Natural killer cell treated with Interleukin-12 subunit alpha and Interleukin-12 subunit beta and Interleukin-15 and Interleukin-18, amount 100 ng/mL, for 72 hours (primary cell): Measurements from ENCODE around the gene TSPAN9. TPM values are rescaled to one million over a fixed set of nuclear protein-coding genes. Genes with fewer than 3 reads are reported as not detected.

ENCODE experiments used
- ATAC-seq, 2 donors: fragments of 150-1000 bp; cut with Tn5 transposase in 1 of 2; sonication (Bioruptor Pico), chemical (Tn5 transposase) in 1 of 2; 2 replicates each; pipeline ENCODE4 v1.10.0; 2021
- DNase-seq: peaks from one replicate; pipeline ENCODE4 v3.0.0; 2022; ENCODE audit warnings: low spot score
- H3K27ac Mint-ChIP-seq, 2 donors: 1 replicate in 1 of 2; 2 replicates in 1 of 2; pipeline ENCODE4 v1.8.0; 2022; ENCODE audit warnings: mixed read lengths in 2 of 2, mild to moderate bottlenecking in 1 of 2, moderate library complexity in 1 of 2
- H3K27me3 Mint-ChIP-seq, 2 donors: 1 replicate in 1 of 2; 2 replicates in 1 of 2; pipeline ENCODE4 v1.8.0; 2022; ENCODE audit warnings: mixed read lengths in 2 of 2
- H3K36me3 Mint-ChIP-seq: one replicate; pipeline ENCODE4 v1.8.0; 2022; ENCODE audit warnings: mixed read lengths
- H3K4me1 Mint-ChIP-seq, 2 donors: 1 replicate in 1 of 2; 2 replicates in 1 of 2; pipeline ENCODE4 v1.8.0; 2022; ENCODE audit warnings: low read depth in 2 of 2, mixed read lengths in 2 of 2, mild to moderate bottlenecking in 1 of 2
- H3K4me3 Mint-ChIP-seq: one replicate; pipeline ENCODE4 v1.8.0; 2022; ENCODE audit warnings: mixed read lengths
- H3K9me3 Mint-ChIP-seq: 2 replicates; pipeline ENCODE4 v1.8.0; 2022; ENCODE audit warnings: mixed read lengths
- total RNA-seq, 2 donors: library from RNA; stranded (reverse); gene quantifications; one replicate each; pipeline ENCODE4 v1.2.3, GENCODE V29; 2022

Gene TSPAN9
- total RNA-seq, 2 donors from 2014 or later, result 0.10 TPM; not detected in 1

GRCh38 chr12:3090240-3091037 lies 13.3 kb downstream of the TSPAN9 start:
- Mint-ChIP-seq H3K9me3 (no peaks in the 10 kb centered on the region), H3K27me3 (no peaks in the 10 kb centered on the region), H3K4me1 (no peaks in the 10 kb centered on the region), H3K36me3 (no peaks in the 10 kb centered on the region), H3K4me3 (no peak overlapping the region), H3K27ac (no peak overlapping the region)
- DNase-seq (no peak), ATAC-seq (no peak)

GRCh38 chr12:3091038-3091319 lies 13.8 kb downstream of the TSPAN9 start:
- Mint-ChIP-seq H3K36me3 (no peaks in the 10 kb centered on the region), H3K27ac (no peak overlapping the region), H3K4me1 (no peaks in the 10 kb centered on the region), H3K27me3 (no peaks in the 10 kb centered on the region), H3K4me3 (no peak overlapping the region), H3K9me3 (no peaks in the 10 kb centered on the region)
- DNase-seq, result no peak
- no peak for ATAC-seq

GRCh38 chr12:3091382-3092241 lies 14.4 kb downstream of the TSPAN9 start:
- no peak overlapping the region for H3K27ac Mint-ChIP-seq
- no peaks in the 10 kb centered on the region for H3K4me1 Mint-ChIP-seq
- H3K4me3 Mint-ChIP-seq, result no peak overlapping the region
- no peaks in the 10 kb centered on the region for H3K27me3 Mint-ChIP-seq
- no peaks in the 10 kb centered on the region for H3K36me3 Mint-ChIP-seq
- ATAC-seq (no peak), DNase-seq (no peak)
- H3K9me3 Mint-ChIP-seq, result no peaks in the 10 kb centered on the region

- Mint-ChIP-seq H3K4me1 (peaks cover 0 to 2% of the 10 kb centered on the region in 2 donors), H3K4me3 (no peak overlapping the region), H3K27me3 (no peaks in the 10 kb centered on the region), H3K9me3 (no peaks in the 10 kb centered on the region), H3K36me3 (no peaks in the 10 kb centered on the region), H3K27ac (no peak overlapping the region)
- no peak for DNase-seq
- peak; percentile 13 to 17 for ATAC-seq
Observed at GRCh38 chr12:3092764-3093163, 15.6 kb downstream of the TSPAN9 start.

- DNase-seq, result no peak
- ATAC-seq, result peak in 1 of 2 donors; percentile 48
- peaks cover 0 to 4% of the 10 kb centered on the region in 2 donors for H3K4me1 Mint-ChIP-seq
- peaks cover 7 to 27% of the 10 kb centered on the region in 2 donors for H3K27me3 Mint-ChIP-seq
- peaks cover 13% of the 10 kb centered on the region for H3K36me3 Mint-ChIP-seq
- peaks cover 5% of the 10 kb centered on the region for H3K9me3 Mint-ChIP-seq
- no peak overlapping the region for H3K27ac Mint-ChIP-seq
- no peak overlapping the region for H3K4me3 Mint-ChIP-seq
Observed at GRCh38 chr12:3097186-3097804, 20.1 kb downstream of the TSPAN9 start.

- no peak overlapping the region for H3K27ac Mint-ChIP-seq
- ATAC-seq, result peak in 1 of 2 donors; percentile 44
Observed at GRCh38 chr12:3097836-3098235, 20.7 kb downstream of the TSPAN9 start.

GRCh38 chr12:3098436-3098835 lies 21.3 kb downstream of the TSPAN9 start:
- Mint-ChIP-seq H3K4me1 (peaks cover 0 to 4% of the 10 kb centered on the region in 2 donors), H3K27me3 (peaks cover 7 to 31% of the 10 kb centered on the region in 2 donors), H3K27ac (no peak overlapping the region), H3K4me3 (no peak overlapping the region), H3K9me3 (peaks cover 5% of the 10 kb centered on the region), H3K36me3 (peaks cover 13% of the 10 kb centered on the region)
- DNase-seq, result no peak
- ATAC-seq, result no peak

More at GRCh38 chr12:3097836-3098235, 20.7 kb downstream of the TSPAN9 start:
- Mint-ChIP-seq H3K27me3 (peaks cover 7 to 27% of the 10 kb centered on the region in 2 donors), H3K36me3 (peaks cover 13% of the 10 kb centered on the region), H3K4me1 (peaks cover 0 to 4% of the 10 kb centered on the region in 2 donors), H3K4me3 (no peak overlapping the region), H3K9me3 (peaks cover 5% of the 10 kb centered on the region)
- DNase-seq, result no peak

- DNase-seq (no peak), ATAC-seq (no peak)
- peaks cover 5% of the 10 kb centered on the region for H3K9me3 Mint-ChIP-seq
- H3K27ac Mint-ChIP-seq, result no peak overlapping the region
- H3K4me1 Mint-ChIP-seq, result peaks cover 0 to 4% of the 10 kb centered on the region in 2 donors
- H3K4me3 Mint-ChIP-seq, result no peak overlapping the region
- peaks cover 7 to 37% of the 10 kb centered on the region in 2 donors for H3K27me3 Mint-ChIP-seq
- H3K36me3 Mint-ChIP-seq, result peaks cover 13% of the 10 kb centered on the region
Observed at GRCh38 chr12:3099146-3099545, 22.0 kb downstream of the TSPAN9 start.

GRCh38 chr12:3101309-3102024 lies 24.3 kb downstream of the TSPAN9 start:
- Mint-ChIP-seq H3K9me3 (peaks cover 5% of the 10 kb centered on the region), H3K4me3 (no peak overlapping the region), H3K4me1 (peaks cover 0 to 4% of the 10 kb centered on the region in 2 donors), H3K36me3 (peaks cover 13% of the 10 kb centered on the region), H3K27me3 (peaks cover 8 to 37% of the 10 kb centered on the region in 2 donors), H3K27ac (no peak overlapping the region)
- DNase-seq (no peak), ATAC-seq (no peak)

- ATAC-seq, result no peak
Observed at GRCh38 chr12:3102771-3103410, 25.7 kb downstream of the TSPAN9 start.

GRCh38 chr12:3103806-3104205 lies 26.6 kb downstream of the TSPAN9 start:
- Mint-ChIP-seq H3K4me1 (no peaks in the 10 kb centered on the region), H3K27me3 (peaks cover 8 to 37% of the 10 kb centered on the region in 2 donors), H3K9me3 (peaks cover 5% of the 10 kb centered on the region), H3K4me3 (no peak overlapping the region), H3K36me3 (peaks cover 13% of the 10 kb centered on the region), H3K27ac (no peak overlapping the region)
- no peak for ATAC-seq
- DNase-seq, result no peak

More at GRCh38 chr12:3102771-3103410, 25.7 kb downstream of the TSPAN9 start:
- Mint-ChIP-seq H3K27me3 (peaks cover 8 to 37% of the 10 kb centered on the region in 2 donors), H3K27ac (no peak overlapping the region), H3K4me3 (no peak overlapping the region), H3K36me3 (peaks cover 13% of the 10 kb centered on the region), H3K4me1 (peaks cover 0 to under 1% of the 10 kb centered on the region in 2 donors), H3K9me3 (peaks cover 5% of the 10 kb centered on the region)
- DNase-seq, result no peak

GRCh38 chr12:3105690-3106479 lies 28.7 kb downstream of the TSPAN9 start:
- H3K27me3 Mint-ChIP-seq, result peaks cover 6 to 23% of the 10 kb centered on the region in 2 donors
- no peaks in the 10 kb centered on the region for H3K4me1 Mint-ChIP-seq
- DNase-seq (no peak), ATAC-seq (peak; percentile 29 to 40)
- H3K9me3 Mint-ChIP-seq, result no peaks in the 10 kb centered on the region
- no peak overlapping the region for H3K4me3 Mint-ChIP-seq
- H3K27ac Mint-ChIP-seq, result no peak overlapping the region
- no peaks in the 10 kb centered on the region for H3K36me3 Mint-ChIP-seq
